ENCODE results near the gene CAMK2D.

DNA sequence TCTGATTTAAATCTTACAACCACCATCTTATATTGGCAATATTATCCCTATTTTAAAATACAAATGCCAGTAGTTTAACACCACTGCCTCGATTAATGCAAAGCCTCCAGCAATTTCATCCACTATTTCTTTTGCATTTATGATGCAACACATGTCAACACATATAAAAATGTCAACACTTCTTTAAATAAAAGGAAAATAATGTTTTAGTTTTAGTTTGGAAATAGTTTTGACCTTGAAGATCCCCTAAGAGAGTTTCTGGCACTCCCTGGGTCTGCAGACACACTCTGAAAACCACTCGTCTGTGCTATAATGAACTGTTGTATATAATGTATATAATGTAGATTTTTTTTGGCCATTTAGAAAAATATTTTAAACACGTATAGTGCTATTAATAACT lies 99.0 kb downstream of the CAMK2D start:
- TF ChIP-seq, protein P1, sequence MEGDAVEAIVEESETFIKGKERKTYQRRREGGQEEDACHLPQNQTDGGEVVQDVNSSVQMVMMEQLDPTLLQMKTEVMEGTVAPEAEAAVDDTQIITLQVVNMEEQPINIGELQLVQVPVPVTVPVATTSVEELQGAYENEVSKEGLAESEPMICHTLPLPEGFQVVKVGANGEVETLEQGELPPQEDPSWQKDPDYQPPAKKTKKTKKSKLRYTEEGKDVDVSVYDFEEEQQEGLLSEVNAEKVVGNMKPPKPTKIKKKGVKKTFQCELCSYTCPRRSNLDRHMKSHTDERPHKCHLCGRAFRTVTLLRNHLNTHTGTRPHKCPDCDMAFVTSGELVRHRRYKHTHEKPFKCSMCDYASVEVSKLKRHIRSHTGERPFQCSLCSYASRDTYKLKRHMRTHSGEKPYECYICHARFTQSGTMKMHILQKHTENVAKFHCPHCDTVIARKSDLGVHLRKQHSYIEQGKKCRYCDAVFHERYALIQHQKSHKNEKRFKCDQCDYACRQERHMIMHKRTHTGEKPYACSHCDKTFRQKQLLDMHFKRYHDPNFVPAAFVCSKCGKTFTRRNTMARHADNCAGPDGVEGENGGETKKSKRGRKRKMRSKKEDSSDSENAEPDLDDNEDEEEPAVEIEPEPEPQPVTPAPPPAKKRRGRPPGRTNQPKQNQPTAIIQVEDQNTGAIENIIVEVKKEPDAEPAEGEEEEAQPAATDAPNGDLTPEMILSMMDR (conservative IDR thresholded peaks at IDR 0.05; ENCODE audit: low read depth, low read length) = no peak
- TF ChIP-seq EZH2 (IDR thresholded peaks at IDR 0.05; ENCODE audit: low read length, unreplicated experiment) = no peak
